Fibroblast of the aortic adventitia (primary cell): ENCODE measurements around the gene PSEN1. TPM values are rescaled to one million over a fixed set of nuclear protein-coding genes. Genes with fewer than 3 reads are reported as not detected.

Source experiments
- DNase-seq: peaks from one replicate; pipeline ENCODE4 v3.0.0-alpha.2; 2010; ENCODE audit warnings: low read depth
- H3K4me3 ChIP-seq: 2 replicates; pipeline ENCODE4 v1.5.1; 2011; ENCODE audit warnings: low read depth, mild to moderate bottlenecking, control low read depth, low read length, moderate library complexity
- total RNA-seq: library from RNA; depleted of rRNA; stranded (reverse); fragments of >200 nt; gene quantifications from 2 replicates; pipeline ENCODE4 v1.2.3, GENCODE V29; 2012; ENCODE audit warnings: low replicate concordance
- TF ChIP-seq, protein P1 (sequence below): IDR thresholded peaks from 2 replicates; pipeline ENCODE4 v1.5.1; 2011; ENCODE audit warnings: mild to moderate bottlenecking, low read length, control low read depth, inconsistent platforms; ENCODE audit not compliant: insufficient read depth

Gene PSEN1
- total RNA-seq, 1 donor = 55.0 TPM

DNA sequence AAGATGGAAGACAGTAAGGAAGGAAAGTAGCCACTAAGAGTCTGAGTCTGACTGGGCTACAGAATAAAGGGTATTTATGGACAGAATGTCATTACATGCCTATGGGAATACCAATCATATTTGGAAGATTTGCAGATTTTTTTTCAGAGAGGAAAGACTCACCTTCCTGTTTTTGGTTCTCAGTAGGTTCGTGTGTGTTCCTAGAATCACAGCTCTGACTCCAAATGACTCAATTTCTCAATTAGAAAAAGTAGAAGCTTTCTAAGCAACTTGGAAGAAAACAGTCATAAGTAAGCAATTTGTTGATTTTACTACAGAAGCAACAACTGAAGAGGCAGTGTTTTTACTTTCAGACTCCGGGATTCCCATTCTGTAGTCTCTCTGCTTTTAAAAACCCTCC lies 85.6 kb downstream of the PSEN1 start:
- H3K4me3 ChIP-seq = no peak overlapping the region
- TF ChIP-seq, protein P1, sequence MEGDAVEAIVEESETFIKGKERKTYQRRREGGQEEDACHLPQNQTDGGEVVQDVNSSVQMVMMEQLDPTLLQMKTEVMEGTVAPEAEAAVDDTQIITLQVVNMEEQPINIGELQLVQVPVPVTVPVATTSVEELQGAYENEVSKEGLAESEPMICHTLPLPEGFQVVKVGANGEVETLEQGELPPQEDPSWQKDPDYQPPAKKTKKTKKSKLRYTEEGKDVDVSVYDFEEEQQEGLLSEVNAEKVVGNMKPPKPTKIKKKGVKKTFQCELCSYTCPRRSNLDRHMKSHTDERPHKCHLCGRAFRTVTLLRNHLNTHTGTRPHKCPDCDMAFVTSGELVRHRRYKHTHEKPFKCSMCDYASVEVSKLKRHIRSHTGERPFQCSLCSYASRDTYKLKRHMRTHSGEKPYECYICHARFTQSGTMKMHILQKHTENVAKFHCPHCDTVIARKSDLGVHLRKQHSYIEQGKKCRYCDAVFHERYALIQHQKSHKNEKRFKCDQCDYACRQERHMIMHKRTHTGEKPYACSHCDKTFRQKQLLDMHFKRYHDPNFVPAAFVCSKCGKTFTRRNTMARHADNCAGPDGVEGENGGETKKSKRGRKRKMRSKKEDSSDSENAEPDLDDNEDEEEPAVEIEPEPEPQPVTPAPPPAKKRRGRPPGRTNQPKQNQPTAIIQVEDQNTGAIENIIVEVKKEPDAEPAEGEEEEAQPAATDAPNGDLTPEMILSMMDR = no peak
- no peak for DNase-seq

DNA sequence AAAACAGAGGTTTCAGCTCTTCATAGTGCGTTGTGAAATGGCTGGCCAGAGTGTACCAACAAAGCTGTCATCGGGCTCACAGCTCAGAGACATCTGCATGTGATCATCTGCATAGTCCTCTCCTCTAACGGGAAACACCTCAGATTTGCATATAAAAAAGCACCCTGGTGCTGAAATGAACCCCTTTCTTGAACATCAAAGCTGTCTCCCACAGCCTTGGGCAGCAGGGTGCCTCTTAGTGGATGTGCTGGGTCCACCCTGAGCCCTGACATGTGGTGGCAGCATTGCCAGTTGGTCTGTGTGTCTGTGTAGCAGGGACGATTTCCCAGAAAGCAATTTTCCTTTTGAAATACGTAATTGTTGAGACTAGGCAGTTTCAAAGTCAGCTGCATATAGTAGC lies 86.7 kb downstream of the PSEN1 start:
- TF ChIP-seq, protein P1 = no peak
- DNase-seq = no peak
- H3K4me3 ChIP-seq = no peak overlapping the region

DNA sequence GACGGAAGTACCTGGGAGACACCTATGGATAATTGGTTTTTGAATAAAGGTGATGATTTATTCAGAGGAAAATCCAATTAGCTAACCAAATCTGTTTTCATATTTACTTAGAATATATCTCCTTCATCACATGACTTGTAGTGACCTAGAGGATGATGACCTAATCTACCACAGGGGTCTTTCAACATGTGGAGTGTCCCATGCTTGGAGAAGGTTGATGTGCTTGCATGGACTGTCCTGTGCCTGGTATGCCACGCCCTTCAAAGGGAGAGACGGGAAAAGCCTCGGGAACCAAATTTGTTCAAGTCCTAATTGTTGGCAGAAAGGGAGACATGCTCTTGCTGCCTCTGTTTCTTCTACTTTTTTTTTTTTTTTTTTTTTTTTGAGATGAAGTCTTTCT lies 89.2 kb downstream of the PSEN1 start:
- TF ChIP-seq, protein P1 = no peak
- no peak for DNase-seq
- H3K4me3 ChIP-seq = no peak overlapping the region

DNA sequence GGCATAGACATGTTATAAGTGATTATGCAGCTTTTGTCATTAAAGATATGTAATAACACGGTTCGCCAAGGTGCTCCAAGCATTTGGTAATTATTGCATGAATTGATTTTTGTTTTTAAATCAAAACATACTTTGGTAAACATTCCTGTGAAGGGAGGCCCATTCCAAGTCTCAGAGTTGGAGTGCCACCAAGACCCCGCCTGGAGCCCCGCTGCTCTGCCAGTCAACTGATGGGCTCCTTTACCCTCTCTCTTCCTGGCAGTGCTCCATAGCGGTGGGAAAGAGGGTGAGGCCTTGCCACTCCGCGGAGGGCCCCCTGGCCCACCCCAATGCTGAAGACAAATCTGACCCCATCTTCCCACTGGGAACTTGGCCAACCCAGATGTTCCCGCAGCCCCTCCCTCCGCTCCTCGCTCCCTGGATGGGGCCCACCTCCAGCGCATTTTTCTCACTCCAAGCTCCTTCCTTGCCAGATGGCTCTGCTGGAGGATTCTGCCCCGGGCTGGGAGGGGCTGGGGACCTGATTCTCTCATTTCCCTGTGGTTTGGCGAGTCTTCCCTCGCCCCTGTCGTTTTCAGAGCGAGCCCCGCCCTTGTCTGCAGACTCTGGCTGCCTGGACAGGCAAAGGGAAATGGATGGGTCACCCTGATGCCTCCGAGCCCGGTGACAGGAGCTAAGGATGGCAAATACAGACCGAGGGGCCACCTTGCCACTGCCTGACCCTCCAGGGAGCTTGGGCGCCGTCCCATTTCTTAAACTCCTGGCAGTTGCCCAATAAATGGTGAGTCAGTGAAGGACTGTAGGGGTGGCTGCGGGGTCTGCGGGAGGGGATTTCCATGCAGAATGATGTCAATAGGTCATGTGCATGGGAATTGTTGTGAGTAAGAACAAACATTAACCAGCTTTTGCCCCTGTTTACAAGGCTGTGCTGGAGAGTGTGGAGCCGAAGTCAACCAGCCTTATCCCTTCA lies 91.8 kb downstream of the PSEN1 start:
- DNase-seq = peak; percentile 89
- H3K4me3 ChIP-seq = peak overlapping the region; percentile 31
- TF ChIP-seq, protein P1 = no peak

DNA sequence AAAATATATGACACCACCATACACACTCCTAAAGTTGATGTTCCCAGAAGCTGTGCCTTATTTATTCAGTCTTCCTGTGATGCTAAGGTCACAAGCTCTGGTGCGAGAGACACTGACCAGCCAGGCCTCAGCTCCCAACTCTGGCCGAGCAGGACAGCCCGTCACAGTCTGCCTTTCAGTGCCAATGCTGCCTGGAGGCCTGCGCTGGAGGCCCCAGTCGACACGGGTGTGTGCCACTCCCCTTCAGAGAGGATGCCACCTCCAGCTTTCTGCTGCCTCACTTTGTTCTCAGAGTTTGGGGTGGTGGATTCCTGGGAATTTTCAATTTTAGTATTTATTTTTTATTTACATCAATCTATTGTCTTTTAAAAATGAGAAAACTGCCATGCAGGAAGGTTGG lies 93.7 kb downstream of the PSEN1 start:
- no peak overlapping the region for H3K4me3 ChIP-seq
- TF ChIP-seq, protein P1 = no peak
- DNase-seq = no peak

DNA sequence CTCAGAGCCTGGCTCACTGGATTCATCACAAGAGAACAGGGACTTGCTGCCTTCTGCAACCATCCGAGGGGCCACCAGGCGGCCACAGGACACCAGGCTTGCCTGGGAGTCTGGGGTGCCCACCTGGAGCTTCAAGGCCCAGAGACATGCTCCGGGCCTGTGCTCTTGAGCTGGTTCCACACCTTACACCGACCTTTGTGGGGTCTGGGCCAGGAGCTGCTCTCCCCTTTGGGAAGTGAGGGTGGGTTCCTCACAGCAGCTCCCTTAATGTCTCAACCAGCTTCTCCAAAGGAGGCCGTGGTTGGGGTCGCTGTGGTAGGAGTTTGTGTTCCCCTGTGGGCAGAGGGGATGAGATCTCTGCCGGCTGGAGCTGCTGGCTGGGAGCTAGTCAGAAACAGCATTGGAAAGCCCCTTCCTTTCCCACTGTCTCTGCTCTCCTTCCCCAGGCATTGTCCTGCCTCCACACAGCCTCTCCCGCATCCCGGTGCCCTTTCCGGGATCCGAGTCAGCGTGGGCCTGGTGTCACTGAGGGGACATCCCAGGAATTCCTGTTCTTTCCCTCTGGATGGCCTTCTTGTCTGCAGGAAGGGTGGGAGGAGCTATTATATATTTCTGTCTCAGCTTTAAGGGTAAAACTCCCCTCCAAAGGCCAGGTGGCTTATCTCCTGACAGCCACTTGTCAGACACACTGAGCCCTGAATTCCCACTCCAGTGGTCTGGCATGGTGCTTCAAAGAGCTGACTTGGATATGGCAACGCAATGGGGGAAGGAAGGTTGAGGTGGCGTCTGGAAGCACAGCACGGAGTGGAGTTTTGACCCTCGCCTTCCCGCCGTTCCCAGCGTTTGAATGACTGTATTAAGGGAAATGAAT lies 95.9 kb downstream of the PSEN1 start:
- no peak for DNase-seq
- no peak overlapping the region for H3K4me3 ChIP-seq
- TF ChIP-seq, protein P1 = peak; percentile 32
